GM12891 (cell line): Measurements from ENCODE around the gene TMC1.

Experiments
- DNase-seq: peaks from one replicate; pipeline ENCODE4 v3.0.0; 2011; ENCODE audit warnings: low spot score; ENCODE audit not compliant: insufficient read length
- FAIRE-seq: peaks from 2 replicates; lab custom pipeline; 2011; peaks lifted over from hg19 to GRCh38; lab: Jason Lieb, UNC
- PAX5 ChIP-seq: IDR thresholded peaks from 2 replicates; pipeline ENCODE4 v1.6.1; 2011; ENCODE audit warnings: low read length, moderate library complexity, mild to moderate bottlenecking; ENCODE audit not compliant: insufficient read depth, severe bottlenecking
- POLR2A ChIP-seq: IDR thresholded peaks from 2 replicates; pipeline ENCODE4 v1.6.1; 2011; ENCODE audit warnings: low read depth, low read length, control low read depth
- POLR2AphosphoS5 ChIP-seq: IDR thresholded peaks from 2 replicates; pipeline ENCODE4 v1.6.1; 2011; ENCODE audit warnings: low read depth, low read length, control low read depth
- POU2F2 ChIP-seq: IDR thresholded peaks from 2 replicates; pipeline ENCODE4 v1.6.1; 2011; ENCODE audit warnings: low read depth, mild to moderate bottlenecking, control low read depth, low read length, moderate library complexity
- SPI1 ChIP-seq: IDR thresholded peaks from 2 replicates; pipeline ENCODE4 v1.6.1; 2011; ENCODE audit warnings: low read depth, low read length, control low read depth
- TAF1 ChIP-seq: IDR thresholded peaks from 2 replicates; pipeline ENCODE4 v1.6.1; 2011; ENCODE audit warnings: low read depth, low read length, control low read depth

Gene TMC1

GRCh38 chr9:72564479-72565281, 43.3 kb downstream of the TMC1 start:
- FAIRE-seq (no peak), DNase-seq (no peak)
- TF ChIP-seq SPI1 (no peak), PAX5 (no peak), POLR2AphosphoS5 (no peak), TAF1 (no peak), POU2F2 (no peak), POLR2A (no peak)

GRCh38 chr9:72565535-72565934, 44.1 kb downstream of the TMC1 start:
- no peak for TF ChIP-seq POU2F2
- no peak for TF ChIP-seq POLR2A
- no peak for TF ChIP-seq TAF1
- no peak for FAIRE-seq
- DNase-seq: no peak

- DNase-seq: no peak
- peak; percentile 43; the same call in 1 of the 2 replicates for TF ChIP-seq SPI1
- no peak for TF ChIP-seq POLR2AphosphoS5
- TF ChIP-seq POLR2A: no peak
- no peak for FAIRE-seq
Observed at GRCh38 chr9:72574156-72574810, 52.9 kb downstream of the TMC1 start.

- no peak for FAIRE-seq
- DNase-seq: no peak
- no peak for TF ChIP-seq POLR2AphosphoS5
- no peak for TF ChIP-seq TAF1
- no peak for TF ChIP-seq POLR2A
- no peak for TF ChIP-seq PAX5
- no peak for TF ChIP-seq SPI1
- TF ChIP-seq POU2F2: no peak
Observed at GRCh38 chr9:72575666-72576065, 54.3 kb downstream of the TMC1 start.

GRCh38 chr9:72576087-72576486, 54.7 kb downstream of the TMC1 start:
- FAIRE-seq (no peak), DNase-seq (no peak)
- TF ChIP-seq POU2F2: no peak
- TF ChIP-seq SPI1: no peak

GRCh38 chr9:72577212-72577753, 55.9 kb downstream of the TMC1 start:
- FAIRE-seq (no peak), DNase-seq (no peak)
- no peak for TF ChIP-seq POLR2A
- TF ChIP-seq PAX5: no peak
- no peak for TF ChIP-seq TAF1
- no peak for TF ChIP-seq POLR2AphosphoS5
- no peak for TF ChIP-seq POU2F2
- TF ChIP-seq SPI1: no peak

GRCh38 chr9:72579190-72579589, 57.8 kb downstream of the TMC1 start:
- DNase-seq (no peak), FAIRE-seq (no peak)

GRCh38 chr9:72579880-72580550, 58.6 kb downstream of the TMC1 start:
- FAIRE-seq (no peak), DNase-seq (no peak)
- TF ChIP-seq POLR2AphosphoS5 (no peak), POU2F2 (no peak), PAX5 (no peak), TAF1 (no peak), POLR2A (no peak), SPI1 (no peak)

More at GRCh38 chr9:72579190-72579589, 57.8 kb downstream of the TMC1 start:
- TF ChIP-seq TAF1 (no peak), POU2F2 (no peak), PAX5 (no peak), POLR2AphosphoS5 (no peak), POLR2A (no peak), SPI1 (no peak)

- no peak for FAIRE-seq
- no peak for DNase-seq
- TF ChIP-seq POLR2AphosphoS5 (no peak), TAF1 (no peak), PAX5 (no peak), SPI1 (no peak), POU2F2 (no peak), POLR2A (no peak)
Observed at GRCh38 chr9:72581694-72582093, 60.3 kb downstream of the TMC1 start.
